Measurements from ENCODE around the gene CSK.

CSK gene

DNA sequence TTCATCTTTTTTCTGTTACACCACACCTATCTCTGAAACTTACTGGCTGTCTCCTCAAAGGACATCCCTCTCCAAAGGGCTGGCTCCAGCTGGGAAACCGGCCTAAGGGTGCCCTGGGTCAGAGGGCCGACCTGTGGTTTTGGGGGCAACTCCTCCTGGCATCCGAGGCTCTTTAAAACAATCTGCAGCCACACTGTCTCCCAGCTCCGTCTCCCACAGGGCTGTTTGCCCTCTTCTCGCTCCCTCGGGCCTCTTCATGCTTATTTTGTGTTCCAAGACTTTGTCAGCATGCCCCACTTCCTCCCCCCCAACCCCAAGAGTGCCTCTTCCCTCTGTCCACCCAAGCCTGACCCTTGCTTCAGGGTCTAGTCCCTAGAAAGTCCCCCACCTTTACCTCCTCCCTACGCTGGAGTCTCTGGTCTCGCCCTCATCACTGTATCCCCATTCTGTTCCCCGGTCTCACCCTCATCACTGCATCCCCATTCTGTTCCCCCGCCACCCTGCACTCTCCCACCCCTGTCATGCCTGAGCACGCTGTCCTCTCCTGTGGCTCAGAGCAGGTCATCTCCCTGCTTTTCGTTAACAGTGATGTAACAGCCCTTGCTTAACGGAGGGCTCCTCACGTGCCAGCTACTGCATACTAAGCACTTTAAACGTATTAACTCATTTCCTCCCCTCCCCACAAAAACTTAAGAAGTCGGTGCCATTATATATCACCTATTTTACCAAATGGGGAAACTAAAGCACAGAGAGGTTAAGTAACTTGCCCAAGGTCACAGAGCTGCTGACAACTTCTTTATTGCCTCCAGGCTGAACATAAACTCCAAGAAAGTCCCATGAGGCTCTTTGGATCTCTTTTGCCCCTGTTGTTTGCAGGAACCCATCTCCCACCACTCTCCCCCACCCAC lies 1.1 kb upstream of the CSK start:
- TF ChIP-seq TAF1 (IDR thresholded peaks at IDR 0.05; ENCODE audit: borderline replicate concordance, insufficient read depth, low read length) (no peak), FOXP2 (optimal IDR thresholded peaks at IDR 0.05; ENCODE audit: borderline replicate concordance, extremely low read depth, extremely low read length, insufficient read depth) (no peak), SIN3A (IDR thresholded peaks at IDR 0.05; ENCODE audit: borderline replicate concordance, insufficient read depth, low read length) (no peak), POLR2AphosphoS5 (IDR thresholded peaks at IDR 0.05; ENCODE audit: low read depth, low read length) (no peak)
- TF ChIP-seq, protein P1, sequence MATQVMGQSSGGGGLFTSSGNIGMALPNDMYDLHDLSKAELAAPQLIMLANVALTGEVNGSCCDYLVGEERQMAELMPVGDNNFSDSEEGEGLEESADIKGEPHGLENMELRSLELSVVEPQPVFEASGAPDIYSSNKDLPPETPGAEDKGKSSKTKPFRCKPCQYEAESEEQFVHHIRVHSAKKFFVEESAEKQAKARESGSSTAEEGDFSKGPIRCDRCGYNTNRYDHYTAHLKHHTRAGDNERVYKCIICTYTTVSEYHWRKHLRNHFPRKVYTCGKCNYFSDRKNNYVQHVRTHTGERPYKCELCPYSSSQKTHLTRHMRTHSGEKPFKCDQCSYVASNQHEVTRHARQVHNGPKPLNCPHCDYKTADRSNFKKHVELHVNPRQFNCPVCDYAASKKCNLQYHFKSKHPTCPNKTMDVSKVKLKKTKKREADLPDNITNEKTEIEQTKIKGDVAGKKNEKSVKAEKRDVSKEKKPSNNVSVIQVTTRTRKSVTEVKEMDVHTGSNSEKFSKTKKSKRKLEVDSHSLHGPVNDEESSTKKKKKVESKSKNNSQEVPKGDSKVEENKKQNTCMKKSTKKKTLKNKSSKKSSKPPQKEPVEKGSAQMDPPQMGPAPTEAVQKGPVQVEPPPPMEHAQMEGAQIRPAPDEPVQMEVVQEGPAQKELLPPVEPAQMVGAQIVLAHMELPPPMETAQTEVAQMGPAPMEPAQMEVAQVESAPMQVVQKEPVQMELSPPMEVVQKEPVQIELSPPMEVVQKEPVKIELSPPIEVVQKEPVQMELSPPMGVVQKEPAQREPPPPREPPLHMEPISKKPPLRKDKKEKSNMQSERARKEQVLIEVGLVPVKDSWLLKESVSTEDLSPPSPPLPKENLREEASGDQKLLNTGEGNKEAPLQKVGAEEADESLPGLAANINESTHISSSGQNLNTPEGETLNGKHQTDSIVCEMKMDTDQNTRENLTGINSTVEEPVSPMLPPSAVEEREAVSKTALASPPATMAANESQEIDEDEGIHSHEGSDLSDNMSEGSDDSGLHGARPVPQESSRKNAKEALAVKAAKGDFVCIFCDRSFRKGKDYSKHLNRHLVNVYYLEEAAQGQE (IDR thresholded peaks at IDR 0.05; ENCODE audit: insufficient read depth in 1 of 2, low read depth in 2 of 2, low read length in 2 of 2), result no peak

DNA sequence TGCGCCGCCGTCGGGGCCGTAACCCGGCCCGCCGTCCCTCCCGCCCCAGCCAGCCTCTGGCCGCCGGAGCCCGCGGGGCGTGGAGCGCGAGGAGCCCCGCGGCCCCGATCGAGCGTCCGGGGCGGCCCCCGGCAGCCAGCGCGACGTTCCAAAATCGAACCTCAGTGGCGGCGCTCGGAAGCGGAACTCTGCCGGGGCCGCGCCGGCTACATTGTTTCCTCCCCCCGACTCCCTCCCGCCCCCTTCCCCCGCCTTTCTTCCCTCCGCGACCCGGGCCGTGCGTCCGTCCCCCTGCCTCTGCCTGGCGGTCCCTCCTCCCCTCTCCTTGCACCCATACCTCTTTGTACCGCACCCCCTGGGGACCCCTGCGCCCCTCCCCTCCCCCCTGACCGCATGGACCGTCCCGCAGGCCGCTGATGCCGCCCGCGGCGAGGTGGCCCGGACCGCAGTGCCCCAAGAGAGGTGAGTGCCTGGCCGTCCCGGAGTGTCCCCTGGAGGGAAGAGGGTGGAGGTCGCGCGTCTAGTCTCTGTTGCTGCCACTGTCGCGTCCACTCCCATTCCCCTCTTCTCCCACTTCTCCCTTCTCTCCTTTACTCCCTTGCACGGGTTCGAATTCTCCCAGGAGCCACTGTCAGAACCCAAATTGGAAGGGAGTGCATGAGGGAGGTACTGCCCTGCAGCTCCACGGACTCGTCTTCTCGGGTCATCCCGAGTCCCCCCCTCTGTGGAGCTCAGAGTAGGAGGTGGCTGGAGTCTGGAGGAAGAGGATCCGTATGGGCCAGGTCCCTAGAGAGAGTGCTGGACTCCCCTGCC lies 585 bp downstream of the CSK start:
- TF ChIP-seq TAF1 (IDR thresholded peaks at IDR 0.05; ENCODE audit: borderline replicate concordance, insufficient read depth, low read length), result no peak
- peak; percentile 32; the same call in 1 of the 2 replicates for TF ChIP-seq SIN3A (IDR thresholded peaks at IDR 0.05; ENCODE audit: borderline replicate concordance, insufficient read depth, low read length)
- TF ChIP-seq, protein P1 (IDR thresholded peaks at IDR 0.05; ENCODE audit: insufficient read depth in 1 of 2, low read depth in 2 of 2, low read length in 2 of 2), result no peak
- no peak for TF ChIP-seq POLR2AphosphoS5 (IDR thresholded peaks at IDR 0.05; ENCODE audit: low read depth, low read length)
- no peak for TF ChIP-seq FOXP2 (optimal IDR thresholded peaks at IDR 0.05; ENCODE audit: borderline replicate concordance, extremely low read depth, extremely low read length, insufficient read depth)

GRCh38 chr15:74783072-74783807 lies 1.4 kb downstream of the CSK start:
- TF ChIP-seq, protein P1 (IDR thresholded peaks at IDR 0.05; ENCODE audit: insufficient read depth in 1 of 2, low read depth in 2 of 2, low read length in 2 of 2), result peak in 1 of 2 experiments; percentile 42; a peak in 2 of 4 replicates
- TF ChIP-seq FOXP2 (optimal IDR thresholded peaks at IDR 0.05; ENCODE audit: borderline replicate concordance, extremely low read depth, extremely low read length, insufficient read depth), result no peak
- TF ChIP-seq SIN3A (IDR thresholded peaks at IDR 0.05; ENCODE audit: borderline replicate concordance, insufficient read depth, low read length), result peak; percentile 48; the same call in 1 of the 2 replicates
- TF ChIP-seq POLR2AphosphoS5 (IDR thresholded peaks at IDR 0.05; ENCODE audit: low read depth, low read length), result no peak; the same call in 1 of the 2 replicates
- TF ChIP-seq TAF1 (IDR thresholded peaks at IDR 0.05; ENCODE audit: borderline replicate concordance, insufficient read depth, low read length), result no peak

DNA sequence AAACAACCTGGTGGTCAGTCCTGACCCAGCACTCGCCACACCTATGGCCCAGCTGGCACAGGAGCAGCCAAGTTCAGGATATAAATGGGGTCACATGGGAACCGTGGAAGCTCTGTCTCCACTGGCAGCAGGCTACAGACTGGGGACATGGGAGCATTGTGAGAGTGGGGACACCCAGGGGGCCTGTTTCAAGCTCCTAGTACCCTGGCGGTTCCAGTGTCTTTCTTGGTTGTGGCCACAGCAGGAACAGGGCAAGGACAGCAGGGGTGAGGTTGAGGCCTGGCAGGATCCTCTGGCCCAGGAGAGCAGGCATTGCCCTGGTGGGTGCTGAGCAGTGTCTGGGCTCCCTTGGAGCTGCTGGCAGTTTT lies 1.9 kb downstream of the CSK start:
- TF ChIP-seq SIN3A (IDR thresholded peaks at IDR 0.05; ENCODE audit: borderline replicate concordance, insufficient read depth, low read length) (no peak), FOXP2 (optimal IDR thresholded peaks at IDR 0.05; ENCODE audit: borderline replicate concordance, extremely low read depth, extremely low read length, insufficient read depth) (no peak), TAF1 (IDR thresholded peaks at IDR 0.05; ENCODE audit: borderline replicate concordance, insufficient read depth, low read length) (no peak), POLR2AphosphoS5 (IDR thresholded peaks at IDR 0.05; ENCODE audit: low read depth, low read length) (no peak)
- TF ChIP-seq, protein P1 (IDR thresholded peaks at IDR 0.05; ENCODE audit: insufficient read depth in 1 of 2, low read depth in 2 of 2, low read length in 2 of 2), result no peak; a peak in 1 of 4 replicates

Measured in PFSK-1 (cell line).